ENCODE results near the gene UTS2B. TPM values are rescaled to one million over a fixed set of nuclear protein-coding genes. Genes with fewer than 3 reads are reported as not detected.

The UTS2B gene
- total and polyA plus RNA-seq, 2 experiments from 2014 or later: 0.21 TPM; not detected in 1

DNA sequence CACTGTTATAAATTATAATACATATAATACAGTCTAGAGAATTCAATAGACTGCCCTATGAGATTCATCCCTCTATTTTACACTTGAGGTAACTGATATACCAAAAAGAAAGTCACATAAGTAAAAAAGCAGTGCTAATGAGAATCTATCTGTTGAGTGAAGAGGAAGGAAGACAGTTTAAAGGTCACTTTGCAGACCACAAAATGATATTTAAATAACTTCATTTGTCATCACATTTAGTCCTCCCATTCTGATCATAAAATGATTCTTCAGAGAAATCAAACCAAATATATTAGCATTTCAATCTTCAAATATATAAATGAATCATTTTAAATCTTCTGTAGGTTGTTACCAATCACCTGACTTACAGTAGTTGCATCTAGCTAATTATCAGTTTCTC, 61.6 kb downstream of the UTS2B start (continued):
- TF ChIP-seq, protein P1, sequence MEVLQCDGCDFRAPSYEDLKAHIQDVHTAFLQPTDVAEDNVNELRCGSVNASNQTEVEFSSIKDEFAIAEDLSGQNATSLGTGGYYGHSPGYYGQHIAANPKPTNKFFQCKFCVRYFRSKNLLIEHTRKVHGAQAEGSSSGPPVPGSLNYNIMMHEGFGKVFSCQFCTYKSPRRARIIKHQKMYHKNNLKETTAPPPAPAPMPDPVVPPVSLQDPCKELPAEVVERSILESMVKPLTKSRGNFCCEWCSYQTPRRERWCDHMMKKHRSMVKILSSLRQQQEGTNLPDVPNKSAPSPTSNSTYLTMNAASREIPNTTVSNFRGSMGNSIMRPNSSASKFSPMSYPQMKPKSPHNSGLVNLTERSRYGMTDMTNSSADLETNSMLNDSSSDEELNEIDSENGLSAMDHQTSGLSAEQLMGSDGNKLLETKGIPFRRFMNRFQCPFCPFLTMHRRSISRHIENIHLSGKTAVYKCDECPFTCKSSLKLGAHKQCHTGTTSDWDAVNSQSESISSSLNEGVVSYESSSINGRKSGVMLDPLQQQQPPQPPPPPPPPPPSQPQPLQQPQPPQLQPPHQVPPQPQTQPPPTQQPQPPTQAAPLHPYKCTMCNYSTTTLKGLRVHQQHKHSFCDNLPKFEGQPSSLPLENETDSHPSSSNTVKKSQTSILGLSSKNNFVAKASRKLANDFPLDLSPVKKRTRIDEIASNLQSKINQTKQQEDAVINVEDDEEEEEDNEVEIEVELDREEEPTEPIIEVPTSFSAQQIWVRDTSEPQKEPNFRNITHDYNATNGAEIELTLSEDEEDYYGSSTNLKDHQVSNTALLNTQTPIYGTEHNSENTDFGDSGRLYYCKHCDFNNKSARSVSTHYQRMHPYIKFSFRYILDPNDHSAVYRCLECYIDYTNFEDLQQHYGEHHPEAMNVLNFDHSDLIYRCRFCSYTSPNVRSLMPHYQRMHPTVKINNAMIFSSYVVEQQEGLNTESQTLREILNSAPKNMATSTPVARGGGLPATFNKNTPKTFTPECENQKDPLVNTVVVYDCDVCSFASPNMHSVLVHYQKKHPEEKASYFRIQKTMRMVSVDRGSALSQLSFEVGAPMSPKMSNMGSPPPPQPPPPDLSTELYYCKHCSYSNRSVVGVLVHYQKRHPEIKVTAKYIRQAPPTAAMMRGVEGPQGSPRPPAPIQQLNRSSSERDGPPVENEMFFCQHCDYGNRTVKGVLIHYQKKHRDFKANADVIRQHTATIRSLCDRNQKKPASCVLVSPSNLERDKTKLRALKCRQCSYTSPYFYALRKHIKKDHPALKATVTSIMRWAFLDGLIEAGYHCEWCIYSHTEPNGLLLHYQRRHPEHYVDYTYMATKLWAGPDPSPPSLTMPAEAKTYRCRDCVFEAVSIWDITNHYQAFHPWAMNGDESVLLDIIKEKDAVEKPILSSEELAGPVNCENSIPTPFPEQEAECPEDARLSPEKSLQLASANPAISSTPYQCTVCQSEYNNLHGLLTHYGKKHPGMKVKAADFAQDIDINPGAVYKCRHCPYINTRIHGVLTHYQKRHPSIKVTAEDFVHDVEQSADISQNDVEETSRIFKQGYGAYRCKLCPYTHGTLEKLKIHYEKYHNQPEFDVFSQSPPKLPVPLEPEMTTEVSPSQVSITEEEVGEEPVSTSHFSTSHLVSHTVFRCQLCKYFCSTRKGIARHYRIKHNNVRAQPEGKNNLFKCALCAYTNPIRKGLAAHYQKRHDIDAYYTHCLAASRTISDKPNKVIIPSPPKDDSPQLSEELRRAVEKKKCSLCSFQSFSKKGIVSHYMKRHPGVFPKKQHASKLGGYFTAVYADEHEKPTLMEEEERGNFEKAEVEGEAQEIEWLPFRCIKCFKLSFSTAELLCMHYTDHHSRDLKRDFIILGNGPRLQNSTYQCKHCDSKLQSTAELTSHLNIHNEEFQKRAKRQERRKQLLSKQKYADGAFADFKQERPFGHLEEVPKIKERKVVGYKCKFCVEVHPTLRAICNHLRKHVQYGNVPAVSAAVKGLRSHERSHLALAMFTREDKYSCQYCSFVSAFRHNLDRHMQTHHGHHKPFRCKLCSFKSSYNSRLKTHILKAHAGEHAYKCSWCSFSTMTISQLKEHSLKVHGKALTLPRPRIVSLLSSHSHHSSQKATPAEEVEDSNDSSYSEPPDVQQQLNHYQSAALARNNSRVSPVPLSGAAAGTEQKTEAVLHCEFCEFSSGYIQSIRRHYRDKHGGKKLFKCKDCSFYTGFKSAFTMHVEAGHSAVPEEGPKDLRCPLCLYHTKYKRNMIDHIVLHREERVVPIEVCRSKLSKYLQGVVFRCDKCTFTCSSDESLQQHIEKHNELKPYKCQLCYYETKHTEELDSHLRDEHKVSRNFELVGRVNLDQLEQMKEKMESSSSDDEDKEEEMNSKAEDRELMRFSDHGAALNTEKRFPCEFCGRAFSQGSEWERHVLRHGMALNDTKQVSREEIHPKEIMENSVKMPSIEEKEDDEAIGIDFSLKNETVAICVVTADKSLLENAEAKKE (CRISPR knock-in tag; IDR thresholded peaks at IDR 0.05): no peak
- no peak for TF ChIP-seq STAT1 (IDR thresholded peaks at IDR 0.05; ENCODE audit: unreplicated experiment)

DNA sequence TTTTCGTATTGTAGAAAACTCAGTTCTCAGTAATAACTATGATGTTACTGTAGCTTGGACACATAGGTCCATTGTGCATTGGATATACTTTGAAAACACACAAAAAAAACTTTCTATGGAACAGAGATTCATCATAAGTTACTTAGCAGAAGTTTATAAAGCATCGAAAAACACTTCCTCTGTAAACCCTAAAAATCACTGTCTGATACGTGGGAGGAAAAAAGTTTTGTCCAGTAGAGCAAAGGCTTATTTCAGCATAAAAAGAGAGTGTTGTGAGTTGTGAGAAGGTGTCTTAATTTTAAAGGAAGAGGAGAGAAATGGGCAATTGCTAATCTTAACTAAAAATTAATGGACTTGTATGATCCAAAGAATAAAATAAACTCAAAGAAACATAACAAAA, 66.5 kb downstream of the UTS2B start:
- no peak overlapping the region for H3K4me2 ChIP-seq
- no peaks in the 10 kb centered on the region for H3F3A ChIP-seq (replicated peaks; ENCODE audit: low read depth)
- no peak overlapping the region for H3K4me3 ChIP-seq
- DNase-seq (ENCODE audit: low spot score) (no peak), ATAC-seq (no peak)
- H4K20me1 ChIP-seq (replicated peaks; ENCODE audit: insufficient read depth): no peaks in the 10 kb centered on the region
- no peak overlapping the region for H2AFZ ChIP-seq
- H3K27ac ChIP-seq (ENCODE audit: low read depth): no peak overlapping the region
- H3K27me3 Mint-ChIP-seq (ENCODE audit: insufficient read depth, low read depth, poor library complexity): no peaks in the 10 kb centered on the region
- no peaks in the 10 kb centered on the region for H3K79me2 ChIP-seq (replicated peaks; ENCODE audit: insufficient read depth)
- no peaks in the 10 kb centered on the region for H3K27me3 ChIP-seq (ENCODE audit: insufficient read depth)
- no peak overlapping the region for H3K4me3 Mint-ChIP-seq
- no peaks in the 10 kb centered on the region for H3K9me2 ChIP-seq (ENCODE audit: insufficient read depth)
- peaks cover 3% of the 10 kb centered on the region; the same call in 1 of the 3 replicates for H3K36me3 Mint-ChIP-seq (ENCODE audit: low read depth)
- no peak overlapping the region for H3K27ac Mint-ChIP-seq
- peaks cover 15% of the 10 kb centered on the region for H3K4me1 ChIP-seq (ENCODE audit: insufficient read depth)
- no peak for TF ChIP-seq EZH2 (IDR thresholded peaks at IDR 0.05; ENCODE audit: low read depth, unreplicated experiment)
- TF ChIP-seq CREB1 (CRISPR knock-in tag; IDR thresholded peaks at IDR 0.05; ENCODE audit: low read depth): no peak
- TF ChIP-seq ZNF331 (CRISPR knock-in tag; IDR thresholded peaks at IDR 0.05; ENCODE audit: low read depth): no peak
- TF ChIP-seq STAT1 (IDR thresholded peaks at IDR 0.05; ENCODE audit: unreplicated experiment): no peak
- no peaks in the 10 kb centered on the region for H3K36me3 ChIP-seq (ENCODE audit: insufficient read depth)
- H3K9me3 Mint-ChIP-seq: peaks cover 6% of the 10 kb centered on the region; the same call in 2 of the 3 replicates
- H3K4me1 Mint-ChIP-seq: peaks cover 18% of the 10 kb centered on the region

Measured in GM23338 (cell line).